Left colon (tissue), 2 donors: ENCODE measurements around the gene SIMC1. TPM values are rescaled to one million over a fixed set of nuclear protein-coding genes. Genes with fewer than 3 reads are reported as not detected.
"Not testable (repeated sequence)": the region's sequence is repeated elsewhere in the genome, so short reads cannot be mapped to it uniquely, and the experiment has no call there.

Experiments
- ATAC-seq: fragments of 200-7000 bp; cut with Tn5 transposase; one replicate; pipeline ENCODE4 v1.9.1; 2020; ENCODE audit warnings: mild to moderate bottlenecking, moderate library complexity
- DNase-seq, 2 donors: peaks; one replicate each; pipeline ENCODE4 v3.0.0-alpha.2; 2020
- intact Hi-C, 2 donors: fragments of 100-400 bp; cut with DNase I in 1 of 2; cut with micrococcal nuclease in 1 of 2; formaldehyde crosslinking; loops; one replicate each; pipeline versions ENCODE4 v1.11.2 to v1.14.0; 2022; cut with DNase I, micrococcal nuclease
- total RNA-seq, 2 donors: library from RNA; stranded (reverse); fragmentation: NEBNext Ultra II Directional; extraction: Animal tissue kit (Norgen Biotek cat#: 25700); gene quantifications; one replicate each; pipeline ENCODE4 v1.2.1, GENCODE V29; 2021
- donor health status: DM: no; HTN: no; CAD: no.
- donor health status: DM: yes; HTN: yes; CAD: no.

SIMC1 gene
- total RNA-seq, 2 donors from 2014 or later, result 22.5 to 28.7 TPM

DNA sequence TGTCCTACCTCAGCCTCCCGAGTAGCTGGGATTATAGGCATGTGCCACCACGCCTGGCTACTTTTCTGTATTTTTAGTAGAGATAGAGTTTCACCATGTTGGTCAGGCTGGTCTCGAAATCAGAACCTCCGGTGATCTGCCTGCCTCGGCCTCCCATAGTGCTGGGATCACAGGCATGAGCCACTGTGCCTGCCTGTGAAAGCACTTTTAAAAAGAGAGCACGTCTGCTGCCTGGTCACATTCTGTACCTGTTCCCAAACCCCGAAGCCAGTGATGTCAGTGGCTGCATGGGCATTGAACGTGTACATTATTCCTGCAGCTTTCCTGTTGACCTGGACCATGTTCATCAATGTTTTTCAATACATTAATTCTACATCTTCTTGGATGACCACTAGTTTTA is 35.1 kb upstream of the SIMC1 start:
- intact Hi-C loops, result no loop called here
- no peak for ATAC-seq
- no peak for DNase-seq

DNA sequence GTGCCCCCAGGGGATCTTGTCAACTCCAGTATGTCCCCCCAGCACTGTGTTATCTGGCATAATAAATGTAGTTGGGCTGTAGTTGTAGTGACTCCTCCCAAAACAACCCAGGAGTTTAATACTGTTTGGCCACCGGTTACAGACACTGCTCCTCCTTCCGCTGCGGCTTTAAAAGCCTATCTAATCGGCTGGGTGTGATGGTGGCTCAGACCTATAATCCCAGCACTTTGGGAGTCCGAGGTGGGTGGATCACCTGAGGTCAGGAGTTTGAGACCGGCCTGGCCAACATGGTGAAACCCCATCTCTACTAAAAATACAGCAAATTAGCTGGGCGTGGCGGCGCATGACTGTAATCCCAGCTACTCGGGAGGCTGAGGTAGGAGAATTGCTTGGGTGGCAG is 34.7 kb upstream of the SIMC1 start:
- not testable (repeated sequence) for ATAC-seq

DNA sequence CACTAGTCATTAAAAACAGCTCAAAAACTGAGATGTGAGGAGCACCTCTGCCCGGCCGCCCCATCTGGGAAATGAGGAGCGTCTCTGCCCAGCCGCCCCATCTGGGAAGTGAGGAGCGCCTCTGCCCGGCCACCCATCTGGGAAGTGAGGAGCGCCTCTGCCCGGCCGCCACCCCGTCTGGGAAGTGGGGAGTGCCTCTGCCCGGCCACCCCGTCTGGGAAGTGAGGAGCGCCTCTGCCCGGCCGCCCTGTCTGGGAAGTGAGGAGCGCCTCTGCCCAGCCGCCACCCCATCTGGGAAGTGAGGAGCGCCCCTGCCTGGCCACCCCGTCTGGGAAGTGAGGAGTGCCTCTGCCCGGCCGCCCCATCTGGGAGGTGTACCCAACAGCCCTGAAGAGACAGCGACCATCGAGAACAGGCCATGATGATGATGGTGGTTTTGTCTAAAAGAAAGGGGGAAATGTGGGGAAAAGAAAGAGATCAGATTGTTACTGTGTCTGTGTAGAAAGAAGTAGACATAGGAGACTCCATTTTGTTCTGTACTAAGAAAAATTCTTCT is 23.7 kb upstream of the SIMC1 start:
- ATAC-seq, DNase-seq, intact Hi-C loops: not testable (repeated sequence)

More for the DNA sequence above, 34.7 kb upstream of the SIMC1 start:
- intact Hi-C loops, DNase-seq: not testable (repeated sequence)

DNA sequence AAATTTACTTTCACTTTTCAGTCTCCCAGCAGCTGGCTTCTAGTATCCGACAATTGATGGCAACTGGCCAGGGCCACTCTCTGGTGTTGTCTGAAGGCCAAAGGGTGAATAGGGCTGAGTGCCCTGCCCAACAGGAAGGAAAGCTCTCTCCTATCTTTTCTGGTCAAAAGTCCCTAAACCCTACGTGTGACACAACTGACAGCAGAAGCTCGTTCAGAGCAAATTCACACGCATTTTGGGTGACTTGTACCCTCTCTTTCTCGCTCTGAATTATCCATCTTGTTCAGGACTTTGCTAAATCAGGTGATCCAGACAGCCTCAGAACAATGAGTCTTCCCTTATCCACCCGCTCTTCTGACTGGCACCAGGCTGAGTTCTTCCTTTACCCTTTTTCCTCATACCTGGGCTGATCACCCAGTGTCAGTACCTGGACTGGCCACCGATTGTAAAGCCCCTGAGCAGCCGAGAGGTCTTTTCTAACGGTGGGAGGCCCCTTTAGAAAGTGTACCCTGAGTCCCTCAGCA is 21.8 kb upstream of the SIMC1 start:
- intact Hi-C loops, result not testable (repeated sequence)
- DNase-seq, result peak; percentile 93 to 95
- peak; percentile 97 for ATAC-seq

DNA sequence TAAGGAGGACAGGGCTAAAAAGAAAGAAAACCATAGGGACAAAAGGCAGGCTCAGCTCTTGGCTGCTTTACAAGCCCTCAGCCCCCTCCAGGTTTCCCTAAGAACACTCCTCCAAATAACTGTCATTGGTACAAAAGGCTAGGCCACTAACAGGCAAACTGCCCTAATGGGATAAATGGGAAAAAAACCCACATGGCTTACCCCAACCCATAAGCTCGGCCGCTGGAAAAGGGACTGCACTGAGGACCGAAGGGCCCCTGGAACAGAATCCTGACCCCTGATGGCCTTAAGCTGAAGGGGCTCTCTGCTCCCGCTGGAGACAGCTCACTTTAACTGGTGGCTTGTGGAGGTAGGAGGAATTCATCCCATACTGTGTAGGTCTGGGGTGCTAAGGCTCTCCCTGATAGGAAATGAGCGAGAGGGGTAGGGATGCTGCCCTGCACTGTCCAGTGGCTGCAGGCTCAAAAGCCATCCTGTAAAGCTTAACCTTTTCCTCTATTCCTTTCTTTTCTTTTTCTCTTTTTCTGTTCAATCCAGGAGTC is 21.0 kb upstream of the SIMC1 start:
- ATAC-seq, intact Hi-C loops, DNase-seq: not testable (repeated sequence)

DNA sequence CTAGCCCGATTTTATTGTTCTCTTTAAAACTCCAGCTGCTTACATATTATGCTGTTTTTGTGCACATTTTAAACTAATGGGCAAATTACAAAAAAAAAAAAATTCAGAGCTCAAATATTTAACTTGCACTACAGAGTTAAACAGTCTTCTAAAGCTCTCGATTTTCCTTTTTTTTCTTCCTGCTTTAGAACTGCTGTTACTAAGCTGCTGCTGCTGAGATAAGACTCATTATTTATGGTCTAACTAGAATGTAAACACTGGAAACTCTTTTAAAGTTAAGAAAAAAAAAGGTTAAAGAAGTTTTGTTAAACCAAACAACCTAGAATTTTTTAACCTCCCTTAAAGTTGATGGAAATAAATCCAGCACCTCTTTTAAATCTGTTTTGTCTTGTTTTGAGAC is 20.5 kb upstream of the SIMC1 start:
- intact Hi-C loops, DNase-seq: not testable (repeated sequence)
- peak; percentile 31 for ATAC-seq

DNA sequence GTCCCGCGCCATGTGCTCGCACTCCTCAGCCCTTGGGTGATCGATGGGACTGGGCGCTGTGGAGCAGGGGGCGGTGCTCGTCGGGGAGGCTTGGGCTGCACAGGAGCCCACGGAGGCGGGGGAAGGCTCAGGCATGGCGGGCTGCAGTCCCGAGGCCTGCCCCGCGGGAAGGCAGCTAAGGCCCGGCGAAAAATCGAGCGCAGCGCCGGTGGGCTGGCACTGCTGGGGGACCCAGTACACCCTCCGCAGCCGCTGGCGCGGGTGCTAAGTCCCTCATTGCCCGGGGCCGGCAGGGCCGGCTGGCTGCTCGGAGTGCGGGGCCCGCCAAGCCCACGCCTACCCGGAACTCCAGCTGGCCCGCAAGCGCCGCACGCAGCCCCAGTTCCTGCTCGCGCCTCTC is 16.2 kb upstream of the SIMC1 start:
- ATAC-seq, intact Hi-C loops: not testable (repeated sequence)

DNA sequence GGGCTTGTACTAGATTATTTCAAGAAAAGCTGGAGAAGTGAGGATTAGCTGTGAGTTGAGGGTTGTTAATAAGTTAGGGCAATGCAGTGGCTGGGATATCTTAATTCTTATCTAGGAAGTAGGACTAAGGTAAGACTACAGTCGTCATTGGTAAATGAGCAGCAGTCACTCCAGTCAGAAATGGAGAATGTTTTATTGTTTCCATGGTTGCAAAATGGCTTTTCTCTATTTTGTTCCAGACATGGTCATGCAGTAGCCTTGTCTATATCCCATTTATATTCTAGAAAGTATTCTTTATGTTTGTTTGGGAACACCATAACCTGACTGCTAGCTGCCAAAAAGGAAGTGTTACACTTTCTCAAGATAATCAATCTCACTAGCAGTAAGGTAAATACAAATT is 9.9 kb upstream of the SIMC1 start:
- ATAC-seq, result peak; percentile 95
- DNase-seq, intact Hi-C loops: not testable (repeated sequence)

More for the DNA sequence above, 16.2 kb upstream of the SIMC1 start:
- not testable (repeated sequence) for DNase-seq

DNA sequence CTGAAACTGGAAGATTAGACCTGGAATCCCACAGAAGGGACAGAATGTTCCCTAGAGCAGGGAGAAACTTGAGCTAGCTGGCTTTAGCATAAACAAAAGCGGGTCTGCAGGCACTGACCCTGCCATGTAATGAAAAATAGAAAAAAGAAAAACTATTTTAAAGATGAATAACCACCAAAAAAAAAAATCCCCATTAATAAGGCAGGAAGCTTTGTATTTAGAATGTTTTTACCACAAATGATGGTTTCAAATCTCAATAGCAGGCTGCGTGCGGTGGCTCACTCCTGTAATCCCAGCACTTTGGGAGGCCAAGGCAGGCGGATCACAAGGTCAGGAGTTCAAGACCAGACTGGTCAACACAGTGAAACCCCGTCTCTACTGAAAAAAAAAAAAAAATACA is 5.0 kb upstream of the SIMC1 start:
- DNase-seq, intact Hi-C loops: not testable (repeated sequence)

DNA sequence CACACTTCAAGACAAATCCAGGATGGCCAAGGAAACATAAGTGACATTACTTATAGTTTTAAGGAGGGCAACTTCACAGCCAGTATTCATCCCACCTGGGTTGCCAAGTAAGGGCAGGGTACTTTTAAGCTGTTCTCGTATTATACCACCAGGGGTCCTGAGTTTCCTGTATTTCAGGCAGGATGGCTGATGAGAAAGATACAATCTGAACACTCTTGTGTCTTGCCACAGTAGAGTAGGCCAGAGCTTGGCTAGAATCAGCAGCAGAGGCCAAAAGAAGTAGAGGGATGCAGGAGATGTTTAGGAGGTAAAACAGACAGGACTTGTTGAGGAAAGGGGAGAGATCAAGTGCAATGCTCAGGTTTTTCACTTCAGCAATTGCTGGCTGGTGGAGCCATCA is 3.1 kb upstream of the SIMC1 start:
- intact Hi-C loops, DNase-seq: not testable (repeated sequence)
- ATAC-seq, result peak; percentile 22

More for the DNA sequence above, 5.0 kb upstream of the SIMC1 start:
- not testable (repeated sequence) for ATAC-seq

DNA sequence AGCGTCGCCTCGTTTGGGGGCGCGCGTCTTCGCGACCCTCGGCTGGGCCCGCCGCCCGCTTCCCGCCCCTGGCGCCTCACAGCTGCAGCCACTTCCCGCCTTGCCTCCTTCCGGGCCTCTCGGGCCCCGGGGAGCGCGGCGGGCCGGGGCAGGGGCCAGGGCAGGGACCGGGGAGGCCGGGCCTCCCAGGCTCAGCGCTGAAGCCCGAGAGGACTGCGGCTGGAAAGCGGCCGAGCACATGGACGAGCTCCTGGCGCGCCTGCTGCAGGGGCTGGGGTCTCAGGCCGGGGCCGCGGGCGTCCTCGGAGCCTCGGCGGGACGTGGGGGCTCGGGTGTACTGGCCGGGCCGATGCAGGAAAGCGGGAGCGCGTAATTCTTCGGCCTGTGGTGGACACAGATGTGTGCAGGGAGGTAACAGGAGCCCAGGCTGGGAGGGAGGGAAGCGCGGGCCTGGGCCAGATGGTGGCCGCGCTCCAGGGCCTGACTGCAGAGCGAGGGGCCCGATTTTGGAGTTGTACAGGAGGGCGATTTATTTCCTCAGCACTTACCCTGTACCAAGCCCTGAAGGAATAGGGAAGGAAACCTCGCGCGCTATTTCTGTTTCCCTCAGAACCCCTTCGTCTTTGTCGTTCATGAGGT is 540 bp downstream of the SIMC1 start:
- peak; percentile 65 for ATAC-seq
- intact Hi-C loops, DNase-seq: not testable (repeated sequence)

DNA sequence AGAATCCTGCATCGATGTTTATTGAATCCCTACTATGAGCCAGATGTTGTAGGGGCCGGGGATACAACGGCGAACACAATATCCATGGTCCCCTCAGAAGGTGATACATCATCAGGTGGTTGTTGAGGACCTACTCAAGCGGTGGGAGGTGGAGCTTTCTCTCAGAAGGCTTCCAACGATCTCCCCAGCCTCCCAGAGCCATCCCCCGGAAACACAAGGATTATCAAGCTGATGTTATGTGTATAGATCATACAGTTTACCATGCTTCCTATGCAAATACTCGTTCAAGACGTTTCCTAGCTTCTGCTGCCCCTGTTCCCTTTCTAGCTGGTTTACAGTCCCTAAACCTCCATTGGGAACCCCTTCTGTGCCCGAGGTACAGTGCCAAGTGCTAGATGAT is 1.1 kb downstream of the SIMC1 start:
- ATAC-seq, result peak; percentile 43
- DNase-seq, intact Hi-C loops: not testable (repeated sequence)

DNA sequence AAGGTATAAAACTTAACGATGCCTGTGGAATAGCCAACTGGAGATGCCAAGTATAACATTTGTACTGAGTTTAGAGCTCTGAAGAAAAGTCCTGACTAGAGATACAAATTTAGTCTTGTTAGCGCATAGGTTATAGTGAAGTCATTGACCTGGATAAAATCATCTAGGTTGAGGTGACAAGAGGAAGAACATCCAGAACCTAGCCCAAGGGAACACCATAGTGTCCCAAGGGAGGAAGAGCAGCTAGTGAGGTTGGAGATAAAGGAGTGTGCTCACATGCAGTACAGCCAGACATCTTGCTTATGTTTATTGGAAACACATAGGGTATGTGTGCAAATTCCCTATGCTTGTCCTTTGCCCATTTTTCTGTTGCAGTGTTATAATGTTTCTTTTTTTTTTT is 6.1 kb downstream of the SIMC1 start:
- DNase-seq, intact Hi-C loops, ATAC-seq: not testable (repeated sequence)

DNA sequence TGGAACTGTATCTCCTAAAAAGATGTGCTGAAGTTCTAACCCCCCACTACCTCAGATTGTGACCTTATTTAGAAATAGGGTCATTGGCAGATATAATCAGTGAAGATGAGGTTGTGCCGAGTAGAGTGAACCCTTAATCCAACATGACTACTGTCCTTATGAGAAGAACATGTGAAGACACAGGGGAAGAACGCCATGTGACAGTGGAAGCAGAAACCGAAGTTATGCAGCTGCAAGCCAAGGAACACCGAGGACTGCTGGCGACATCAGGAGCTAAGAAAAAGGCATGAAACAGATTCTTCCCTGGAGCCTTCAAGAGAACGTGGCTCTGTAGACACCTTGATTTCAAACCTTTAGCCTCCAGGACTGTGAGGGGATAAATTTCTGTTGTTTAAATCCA is 6.8 kb downstream of the SIMC1 start:
- ATAC-seq, result peak; percentile 6
- DNase-seq, intact Hi-C loops: not testable (repeated sequence)

DNA sequence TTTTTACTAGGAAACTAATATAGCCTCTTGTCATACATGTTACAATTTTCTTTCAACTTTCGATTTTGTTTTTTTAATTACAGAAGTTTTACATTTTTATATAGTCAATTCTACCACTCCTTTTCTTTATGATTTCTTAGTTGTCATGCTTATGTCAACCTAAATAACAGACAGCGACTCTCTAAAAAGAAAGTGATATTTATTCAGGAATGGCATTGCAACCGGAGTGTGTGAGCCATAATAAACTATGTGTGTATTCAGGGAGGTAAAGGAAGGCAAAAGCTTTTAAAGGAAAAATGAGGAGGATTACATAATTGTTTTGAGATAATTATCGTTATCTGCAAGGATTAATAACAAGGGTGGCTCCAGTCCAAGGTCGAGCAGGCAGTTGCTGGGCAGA is 7.3 kb downstream of the SIMC1 start:
- ATAC-seq, result peak; percentile 66
- DNase-seq, intact Hi-C loops: not testable (repeated sequence)

DNA sequence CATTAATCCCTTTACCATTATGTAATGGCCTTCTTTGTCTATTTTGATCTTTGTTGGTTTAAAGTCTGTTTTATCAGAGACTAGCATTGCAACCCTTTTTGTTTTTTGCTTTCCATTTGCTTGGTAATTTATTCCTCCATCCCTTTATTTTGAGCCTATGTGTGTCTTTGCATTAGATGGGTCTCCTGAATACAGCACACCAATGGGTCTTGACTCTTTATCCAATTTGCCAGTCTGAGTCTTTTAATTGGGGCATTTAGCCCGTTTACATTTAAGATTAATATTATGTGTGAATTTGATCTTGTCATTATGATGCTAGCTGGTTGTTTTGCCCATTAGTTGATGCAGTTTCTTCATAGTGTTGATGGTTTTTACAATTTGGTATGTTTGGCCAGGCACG is 12.5 kb downstream of the SIMC1 start:
- DNase-seq, ATAC-seq, intact Hi-C loops: not testable (repeated sequence)

DNA sequence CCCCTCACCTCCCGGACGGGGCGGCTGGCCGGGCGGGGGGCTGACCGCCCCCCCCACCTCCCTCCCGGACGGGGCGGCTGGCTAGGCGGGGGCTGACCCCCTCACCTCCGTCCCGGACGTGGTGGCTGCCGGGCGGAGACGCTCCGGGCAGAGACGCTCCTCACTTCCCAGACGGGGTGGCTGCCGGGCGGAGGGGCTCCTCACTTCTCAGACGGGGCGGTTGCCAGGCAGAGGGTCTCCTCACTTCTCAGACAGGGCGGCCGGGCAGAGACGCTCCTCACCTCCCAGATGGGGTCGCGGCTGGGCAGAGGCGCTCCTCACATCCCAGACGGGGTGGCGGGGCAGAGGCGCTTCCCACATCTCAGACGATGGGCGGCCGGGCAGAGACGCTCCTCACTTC is 13.9 kb downstream of the SIMC1 start:
- intact Hi-C loops, ATAC-seq, DNase-seq: not testable (repeated sequence)

DNA sequence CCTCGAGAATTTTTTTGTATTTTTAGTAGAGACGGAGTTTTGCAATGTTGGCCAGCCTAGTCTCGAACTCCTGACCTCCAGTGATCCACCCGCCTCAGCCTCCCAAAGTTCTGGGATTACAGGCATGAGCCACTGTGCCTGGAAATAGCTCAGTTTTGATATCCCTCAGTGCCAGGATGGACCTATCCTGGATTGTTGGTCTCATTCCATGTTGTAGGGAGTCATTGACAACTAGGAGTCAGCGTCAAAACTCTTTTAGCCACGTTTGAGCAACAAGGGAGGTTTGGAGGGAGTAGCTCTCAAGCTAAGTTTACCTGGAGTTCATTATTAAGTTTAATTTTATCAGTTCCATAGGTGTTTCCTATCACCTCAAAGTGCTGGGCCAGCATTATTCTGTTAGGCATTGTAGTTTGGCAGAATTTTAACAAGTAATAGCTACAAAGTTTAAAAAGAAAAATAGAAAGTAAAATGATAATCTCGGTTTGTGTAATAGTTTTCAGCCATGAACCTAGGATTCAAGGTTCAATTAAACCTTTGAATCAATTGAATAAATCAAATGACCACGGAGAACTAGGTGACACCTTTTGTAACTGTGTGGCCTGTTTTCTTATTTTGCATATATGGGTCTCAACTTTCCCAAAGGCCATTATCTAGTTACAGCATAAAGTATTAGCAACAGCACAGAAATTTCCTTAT is 15.3 kb downstream of the SIMC1 start:
- intact Hi-C loops, DNase-seq, ATAC-seq: not testable (repeated sequence)

DNA sequence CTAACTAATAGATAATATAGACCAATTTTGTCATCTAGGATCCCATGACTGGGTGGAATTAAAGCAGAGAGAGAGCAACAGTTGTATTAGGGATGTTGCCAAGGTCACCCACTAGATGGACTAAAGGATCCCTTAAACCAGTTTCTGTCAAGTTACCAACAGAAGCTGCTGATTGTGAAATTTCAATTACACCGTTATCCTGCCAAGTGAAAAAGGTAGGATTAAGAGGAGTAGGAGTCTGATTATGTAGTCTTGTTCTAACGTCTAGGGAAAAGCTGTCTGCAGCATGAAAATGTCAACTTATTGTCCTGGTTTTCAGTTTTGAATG is 15.8 kb downstream of the SIMC1 start:
- intact Hi-C loops, ATAC-seq, DNase-seq: not testable (repeated sequence)
